Measurements from ENCODE around the gene EPB41L2.

EPB41L2 gene

GRCh38 chr6:130965656-130966055, 97.4 kb downstream of the EPB41L2 start:
- DNase-seq (ENCODE audit: low read depth), result no peak
- no peak for TF ChIP-seq CTCF (IDR thresholded peaks at IDR 0.05; ENCODE audit: low read depth, low read length, missing control alignments)
- H3K4me3 ChIP-seq (ENCODE audit: low read depth, low read length), result no peak overlapping the region

GRCh38 chr6:130964808-130965604, 98.0 kb downstream of the EPB41L2 start:
- no peak for TF ChIP-seq CTCF (IDR thresholded peaks at IDR 0.05; ENCODE audit: low read depth, low read length, missing control alignments)
- no peak overlapping the region for H3K4me3 ChIP-seq (ENCODE audit: low read depth, low read length)
- no peak for DNase-seq (ENCODE audit: low read depth)

GRCh38 chr6:130964289-130964688, 98.8 kb downstream of the EPB41L2 start:
- TF ChIP-seq CTCF (IDR thresholded peaks at IDR 0.05; ENCODE audit: low read depth, low read length, missing control alignments), result no peak
- no peak for DNase-seq (ENCODE audit: low read depth)
- H3K4me3 ChIP-seq (ENCODE audit: low read depth, low read length), result no peak overlapping the region

GRCh38 chr6:130962966-130963365, 100.1 kb downstream of the EPB41L2 start:
- DNase-seq (ENCODE audit: low read depth), result no peak
- no peak overlapping the region for H3K4me3 ChIP-seq (ENCODE audit: low read depth, low read length)
- no peak for TF ChIP-seq CTCF (IDR thresholded peaks at IDR 0.05; ENCODE audit: low read depth, low read length, missing control alignments)

- no peak for TF ChIP-seq CTCF (IDR thresholded peaks at IDR 0.05; ENCODE audit: low read depth, low read length, missing control alignments)
- no peak for DNase-seq (ENCODE audit: low read depth)
- H3K4me3 ChIP-seq (ENCODE audit: low read depth, low read length), result no peak overlapping the region
Measured at GRCh38 chr6:130961148-130961547, 101.9 kb downstream of the EPB41L2 start.

GRCh38 chr6:130959951-130960350, 103.1 kb downstream of the EPB41L2 start:
- no peak for TF ChIP-seq CTCF (IDR thresholded peaks at IDR 0.05; ENCODE audit: low read depth, low read length, missing control alignments)
- no peak overlapping the region for H3K4me3 ChIP-seq (ENCODE audit: low read depth, low read length)
- no peak for DNase-seq (ENCODE audit: low read depth)

- DNase-seq (ENCODE audit: low read depth), result no peak
- no peak for TF ChIP-seq CTCF (IDR thresholded peaks at IDR 0.05; ENCODE audit: low read depth, low read length, missing control alignments)
- no peak overlapping the region for H3K4me3 ChIP-seq (ENCODE audit: low read depth, low read length)
Measured at GRCh38 chr6:130958468-130958867, 104.6 kb downstream of the EPB41L2 start.
